Activated naive CD8-positive, alpha-beta T cell treated with anti-CD3 and anti-CD28 coated beads for 36 hours (primary cell): ENCODE results near the gene FAIM. TPM values are rescaled to one million over a fixed set of nuclear protein-coding genes. Genes with fewer than 3 reads are reported as not detected.
"Not testable (repeated sequence)": the region's sequence is repeated elsewhere in the genome, so short reads cannot be mapped to it uniquely, and the experiment has no call there.

ENCODE experiments used
- DNase-seq: peaks from one replicate; pipeline ENCODE4 v3.0.0; 2021
- H3K27ac Mint-ChIP-seq: one replicate; pipeline ENCODE4 v1.8.0; 2022; ENCODE audit warnings: mild to moderate bottlenecking, moderate library complexity, mixed read lengths
- H3K27me3 Mint-ChIP-seq: one replicate; pipeline ENCODE4 v1.8.0; 2022; ENCODE audit warnings: mild to moderate bottlenecking, mixed read lengths
- H3K36me3 Mint-ChIP-seq: one replicate; pipeline ENCODE4 v1.8.0; 2021; ENCODE audit warnings: mild to moderate bottlenecking, mixed read lengths
- H3K4me1 Mint-ChIP-seq: one replicate; pipeline ENCODE4 v1.8.0; 2021; ENCODE audit warnings: mixed read lengths
- H3K4me3 Mint-ChIP-seq: one replicate; pipeline ENCODE4 v1.8.0; 2022; ENCODE audit warnings: mild to moderate bottlenecking, moderate library complexity, mixed read lengths
- H3K9me3 Mint-ChIP-seq: one replicate; pipeline ENCODE4 v1.8.0; 2022; ENCODE audit warnings: mixed read lengths
- total RNA-seq, 2 experiments: library from RNA; stranded (reverse); gene quantifications; one replicate each; pipeline ENCODE4 v1.2.3, GENCODE V29; 2021

The FAIM gene
- total RNA-seq, 2 experiments from 2014 or later = 7.9 to 8.3 TPM

DNA sequence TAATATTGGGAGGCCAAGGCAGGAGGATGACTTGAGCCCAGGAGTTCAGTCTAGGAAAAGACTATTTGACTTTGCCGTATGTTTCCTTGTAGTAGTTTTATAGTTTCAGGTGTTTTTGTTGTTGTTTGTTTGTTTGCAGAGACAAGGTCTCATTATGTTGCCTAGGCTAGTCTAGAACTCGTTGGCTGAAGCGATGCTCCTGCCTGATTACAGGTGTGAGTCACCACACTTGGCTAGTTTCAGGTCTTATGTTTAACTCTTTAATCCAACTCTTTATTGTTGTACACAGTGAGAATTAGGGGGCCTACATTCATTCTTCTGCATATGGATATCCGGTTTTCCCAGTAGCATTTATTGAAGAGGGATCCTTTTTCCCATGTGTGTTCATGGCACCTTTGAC lies 32.0 kb downstream of the FAIM start:
- H3K36me3 Mint-ChIP-seq = peaks cover 6% of the 10 kb centered on the region
- H3K9me3 Mint-ChIP-seq = peaks cover 42% of the 10 kb centered on the region
- H3K27ac Mint-ChIP-seq = no peak overlapping the region
- H3K4me1 Mint-ChIP-seq = no peaks in the 10 kb centered on the region
- DNase-seq = no peak
- no peaks in the 10 kb centered on the region for H3K27me3 Mint-ChIP-seq
- no peak overlapping the region for H3K4me3 Mint-ChIP-seq

GRCh38 chr3:138642226-138642926 lies 33.8 kb downstream of the FAIM start:
- DNase-seq = no peak
- H3K36me3 Mint-ChIP-seq = peaks cover 11% of the 10 kb centered on the region
- peaks cover 53% of the 10 kb centered on the region for H3K9me3 Mint-ChIP-seq
- H3K27ac Mint-ChIP-seq = no peak overlapping the region
- H3K27me3 Mint-ChIP-seq = no peaks in the 10 kb centered on the region
- no peak overlapping the region for H3K4me3 Mint-ChIP-seq
- no peaks in the 10 kb centered on the region for H3K4me1 Mint-ChIP-seq

- Mint-ChIP-seq H3K4me1 (no peaks in the 10 kb centered on the region), H3K27me3 (no peaks in the 10 kb centered on the region), H3K4me3 (no peak overlapping the region), H3K9me3 (peaks cover 55% of the 10 kb centered on the region), H3K36me3 (peaks cover 11% of the 10 kb centered on the region), H3K27ac (no peak overlapping the region)
- DNase-seq = no peak
These were observed 34.3 kb downstream of the FAIM start for GRCh38 chr3:138642927-138643253.

- Mint-ChIP-seq H3K27ac (no peak overlapping the region), H3K4me3 (no peak overlapping the region), H3K36me3 (peaks cover 32% of the 10 kb centered on the region), H3K27me3 (no peaks in the 10 kb centered on the region), H3K9me3 (peaks cover 51% of the 10 kb centered on the region), H3K4me1 (no peaks in the 10 kb centered on the region)
- no peak for DNase-seq
These were observed 37.4 kb downstream of the FAIM start for GRCh38 chr3:138646008-138646407.

DNA sequence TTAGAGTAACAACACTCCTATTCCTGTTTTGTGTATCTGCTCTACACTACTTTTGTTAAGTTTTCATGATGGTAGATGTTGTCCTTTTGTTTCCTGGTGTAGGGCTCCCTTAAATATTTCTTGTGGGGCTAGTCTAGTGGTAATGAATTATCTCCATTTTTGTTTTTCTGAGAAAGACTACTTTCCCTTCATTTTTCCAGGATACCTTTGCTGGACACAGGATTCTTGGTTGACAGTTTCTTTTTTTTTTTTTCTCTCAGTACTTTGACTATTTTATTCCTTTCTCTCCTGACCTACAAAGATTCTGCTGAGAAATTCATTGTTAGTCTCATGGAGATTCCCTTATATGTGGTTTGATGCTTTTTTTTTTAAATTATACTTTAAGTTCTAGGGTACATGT lies 37.9 kb downstream of the FAIM start:
- H3K36me3 Mint-ChIP-seq = peaks cover 37% of the 10 kb centered on the region
- no peak overlapping the region for H3K4me3 Mint-ChIP-seq
- H3K27ac Mint-ChIP-seq = no peak overlapping the region
- no peaks in the 10 kb centered on the region for H3K27me3 Mint-ChIP-seq
- peaks cover 51% of the 10 kb centered on the region for H3K9me3 Mint-ChIP-seq
- no peaks in the 10 kb centered on the region for H3K4me1 Mint-ChIP-seq
- no peak for DNase-seq

GRCh38 chr3:138649134-138649533 lies 40.6 kb downstream of the FAIM start:
- no peak overlapping the region for H3K27ac Mint-ChIP-seq
- no peaks in the 10 kb centered on the region for H3K27me3 Mint-ChIP-seq

DNA sequence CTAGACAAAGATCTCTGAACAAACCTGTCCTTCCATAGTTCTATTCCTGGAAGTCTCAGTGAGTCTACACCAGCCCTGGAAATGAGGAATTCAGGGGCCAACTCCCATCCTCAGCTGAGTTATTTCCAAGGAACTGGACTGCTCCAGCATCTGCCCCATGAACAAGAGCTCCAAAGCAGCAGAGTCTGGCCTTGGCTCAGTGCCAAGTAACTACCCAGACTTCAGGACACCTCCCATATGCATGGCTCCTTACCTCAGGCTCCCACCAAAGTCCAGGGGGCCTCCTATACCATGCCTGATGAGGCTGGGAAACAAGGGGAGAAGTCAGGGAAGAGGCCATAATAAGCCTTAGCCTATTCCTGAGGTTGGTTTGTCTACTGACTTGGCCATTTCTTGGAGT lies 45.0 kb downstream of the FAIM start:
- H3K36me3 Mint-ChIP-seq = peaks cover 53% of the 10 kb centered on the region
- no peak overlapping the region for H3K4me3 Mint-ChIP-seq
- peaks cover 4% of the 10 kb centered on the region for H3K9me3 Mint-ChIP-seq
- no peaks in the 10 kb centered on the region for H3K27me3 Mint-ChIP-seq
- DNase-seq = no peak
- H3K4me1 Mint-ChIP-seq = no peaks in the 10 kb centered on the region
- H3K27ac Mint-ChIP-seq = no peak overlapping the region

More at GRCh38 chr3:138649134-138649533, 40.6 kb downstream of the FAIM start:
- Mint-ChIP-seq H3K9me3 (peaks cover 36% of the 10 kb centered on the region), H3K4me3 (no peak overlapping the region), H3K36me3 (peaks cover 45% of the 10 kb centered on the region), H3K4me1 (no peaks in the 10 kb centered on the region)
- no peak for DNase-seq

DNA sequence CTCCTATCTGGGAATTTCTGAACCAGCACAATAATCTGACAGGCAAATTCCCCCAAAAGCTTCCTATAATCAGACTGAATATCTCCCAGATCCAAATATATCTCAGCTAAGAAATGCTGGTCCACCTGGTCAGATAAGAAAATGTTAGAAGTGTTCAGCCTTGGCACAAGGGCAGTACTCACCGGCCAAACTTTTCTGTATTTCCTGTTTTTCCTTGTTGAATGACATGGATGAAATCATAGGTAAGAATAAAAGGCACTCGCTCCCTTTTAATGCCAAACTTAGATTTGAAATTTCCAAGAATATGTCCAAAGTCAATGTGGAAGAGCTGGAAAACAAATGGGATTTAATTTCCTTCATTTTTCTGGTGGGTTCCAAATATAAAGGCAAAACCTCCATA lies 48.9 kb downstream of the FAIM start:
- no peak overlapping the region for H3K27ac Mint-ChIP-seq
- H3K36me3 Mint-ChIP-seq = peaks cover 32% of the 10 kb centered on the region
- H3K27me3 Mint-ChIP-seq = no peaks in the 10 kb centered on the region
- DNase-seq = no peak
- H3K4me1 Mint-ChIP-seq = no peaks in the 10 kb centered on the region
- no peaks in the 10 kb centered on the region for H3K9me3 Mint-ChIP-seq
- no peak overlapping the region for H3K4me3 Mint-ChIP-seq

DNA sequence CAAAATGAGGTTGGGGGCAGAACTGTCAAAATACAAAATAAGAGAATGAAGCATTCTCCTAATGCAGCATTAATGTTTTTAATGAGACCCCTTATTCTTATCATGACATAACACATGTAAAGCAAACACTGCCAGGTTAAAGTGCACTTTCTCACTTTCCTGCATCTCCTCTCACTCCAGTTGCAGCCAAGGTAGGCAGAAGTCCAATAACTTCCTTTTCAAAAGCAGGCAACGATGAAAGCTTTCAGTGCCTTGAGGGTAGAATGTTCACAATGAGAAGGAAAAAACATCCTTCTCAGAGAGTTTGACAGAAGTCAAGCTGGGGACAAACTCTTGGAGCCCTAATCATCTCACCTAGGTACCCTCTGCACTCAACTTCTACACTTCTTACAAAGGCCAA lies 59.5 kb downstream of the FAIM start:
- DNase-seq = no peak
- no peaks in the 10 kb centered on the region for H3K9me3 Mint-ChIP-seq
- H3K36me3 Mint-ChIP-seq = peaks cover 24% of the 10 kb centered on the region
- H3K4me1 Mint-ChIP-seq = no peaks in the 10 kb centered on the region
- no peaks in the 10 kb centered on the region for H3K27me3 Mint-ChIP-seq
- no peak overlapping the region for H3K4me3 Mint-ChIP-seq
- no peak overlapping the region for H3K27ac Mint-ChIP-seq

DNA sequence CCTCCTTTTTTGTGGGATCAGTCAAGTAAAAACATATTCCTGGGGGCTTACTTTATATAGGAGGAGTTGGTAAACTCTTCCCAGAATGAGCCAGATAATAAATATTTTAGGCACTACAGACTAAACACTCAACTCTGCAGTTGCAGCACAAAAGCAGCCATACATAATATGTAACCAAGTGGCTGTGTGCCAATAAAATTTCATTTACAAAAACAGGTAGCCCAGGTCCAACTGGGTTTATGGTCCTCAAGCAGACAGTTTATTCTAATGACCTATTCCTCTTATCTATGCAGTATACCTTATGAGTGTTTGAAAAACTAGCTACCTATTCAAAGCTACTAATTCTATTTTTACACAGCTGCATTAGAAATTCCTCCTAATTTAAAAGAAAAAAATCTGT lies 61.8 kb downstream of the FAIM start:
- no peaks in the 10 kb centered on the region for H3K27me3 Mint-ChIP-seq

GRCh38 chr3:138673641-138674530 lies 65.3 kb downstream of the FAIM start:
- H3K4me3 Mint-ChIP-seq = no peak overlapping the region
- H3K4me1 Mint-ChIP-seq = no peaks in the 10 kb centered on the region
- DNase-seq = no peak
- peaks cover 46% of the 10 kb centered on the region for H3K36me3 Mint-ChIP-seq
- no peaks in the 10 kb centered on the region for H3K27me3 Mint-ChIP-seq
- no peak overlapping the region for H3K27ac Mint-ChIP-seq
- peaks cover 12% of the 10 kb centered on the region for H3K9me3 Mint-ChIP-seq

More for the DNA sequence above, 61.8 kb downstream of the FAIM start:
- Mint-ChIP-seq H3K27ac (no peak overlapping the region), H3K36me3 (peaks cover 28% of the 10 kb centered on the region), H3K4me1 (no peaks in the 10 kb centered on the region), H3K4me3 (no peak overlapping the region), H3K9me3 (peaks cover 6% of the 10 kb centered on the region)
- DNase-seq = no peak

GRCh38 chr3:138675393-138675792 lies 66.8 kb downstream of the FAIM start:
- no peaks in the 10 kb centered on the region for H3K27me3 Mint-ChIP-seq
- H3K4me3 Mint-ChIP-seq = no peak overlapping the region
- no peak overlapping the region for H3K27ac Mint-ChIP-seq
- peaks cover 12% of the 10 kb centered on the region for H3K9me3 Mint-ChIP-seq
- no peaks in the 10 kb centered on the region for H3K4me1 Mint-ChIP-seq
- DNase-seq = no peak
- peaks cover 46% of the 10 kb centered on the region for H3K36me3 Mint-ChIP-seq

GRCh38 chr3:138678086-138678485 lies 69.5 kb downstream of the FAIM start:
- DNase-seq = no peak
- no peak overlapping the region for H3K4me3 Mint-ChIP-seq
- H3K27ac Mint-ChIP-seq = no peak overlapping the region
- no peaks in the 10 kb centered on the region for H3K4me1 Mint-ChIP-seq
- H3K36me3 Mint-ChIP-seq = peaks cover 41% of the 10 kb centered on the region
- no peaks in the 10 kb centered on the region for H3K27me3 Mint-ChIP-seq
- peaks cover 12% of the 10 kb centered on the region for H3K9me3 Mint-ChIP-seq

- Mint-ChIP-seq H3K9me3 (peaks cover 12% of the 10 kb centered on the region), H3K4me1 (no peaks in the 10 kb centered on the region)
- no peak for DNase-seq
These were observed 70.4 kb downstream of the FAIM start for GRCh38 chr3:138678874-138679392.

DNA sequence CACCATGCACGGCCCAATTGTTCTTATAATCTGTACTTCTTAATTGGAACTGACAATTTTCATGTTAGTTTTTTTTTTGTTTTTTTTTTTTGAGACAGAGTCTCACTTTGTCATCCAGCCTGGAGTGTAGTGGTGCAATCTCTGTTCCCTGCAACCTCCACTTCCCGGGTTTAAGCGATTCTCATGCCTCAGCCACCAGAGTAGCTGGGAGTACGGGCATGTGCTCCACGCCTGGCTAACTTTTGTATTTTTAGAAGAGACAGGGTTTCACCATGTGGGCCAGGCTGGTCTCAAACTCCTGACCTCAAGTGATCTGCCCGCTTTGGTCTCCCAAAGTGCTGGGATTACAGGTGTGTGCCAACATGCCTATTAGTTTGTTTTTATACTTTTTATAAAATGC lies 72.4 kb downstream of the FAIM start:
- not testable (repeated sequence) for DNase-seq, H3K27me3 Mint-ChIP-seq, H3K4me1 Mint-ChIP-seq, H3K27ac Mint-ChIP-seq, H3K9me3 Mint-ChIP-seq, H3K4me3 Mint-ChIP-seq
- H3K36me3 Mint-ChIP-seq = peaks cover 18% of the 10 kb centered on the region

More at GRCh38 chr3:138678874-138679392, 70.4 kb downstream of the FAIM start:
- Mint-ChIP-seq H3K4me3 (no peak overlapping the region), H3K27me3 (no peaks in the 10 kb centered on the region), H3K36me3 (peaks cover 35% of the 10 kb centered on the region), H3K27ac (no peak overlapping the region)
